ENCODE results near the gene TTPAL. TPM values are rescaled to one million over a fixed set of nuclear protein-coding genes. Genes with fewer than 3 reads are reported as not detected.

TTPAL gene
- polyA plus RNA-seq, 1 of the 3 experiments (the other 2 are of a cell fraction), result 5.7 TPM

DNA sequence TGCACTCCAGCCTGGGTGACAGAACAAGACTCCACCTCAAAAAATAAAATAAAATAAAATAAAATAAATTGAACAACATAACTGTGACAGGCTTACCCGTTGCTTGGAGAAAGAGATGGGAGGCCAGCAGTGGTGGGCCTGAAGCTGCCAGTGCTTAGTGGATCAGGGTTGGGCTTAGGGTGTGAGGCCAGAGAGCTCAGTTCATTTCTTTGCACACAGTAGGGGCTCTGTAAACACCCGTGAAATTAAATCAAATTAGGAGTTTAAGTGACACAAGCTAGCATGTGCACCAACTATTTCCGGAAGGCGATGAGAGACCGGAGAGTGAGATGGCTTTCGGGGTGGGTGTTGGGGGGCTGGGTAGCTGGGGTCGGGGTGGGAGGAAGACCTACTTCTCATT lies 25.8 kb upstream of the TTPAL start:
- Histone ChIP-seq H3K9ac (no peak overlapping the region), H3K9me2 (no peaks in the 10 kb centered on the region), H3K4me2 (no peak overlapping the region), H3F3A (replicated peaks; ENCODE audit: insufficient read depth) (no peaks in the 10 kb centered on the region), H2AFZ (ENCODE audit: low read depth) (no peak overlapping the region), H3K27ac (ENCODE audit: low read depth in 2 of 2, low read length in 1 of 2) (no peak overlapping the region), H3K79me2 (ENCODE audit: insufficient read depth) (no peaks in the 10 kb centered on the region), H4K20me1 (ENCODE audit: insufficient read depth) (no peaks in the 10 kb centered on the region), H3K9me3 (no peaks in the 10 kb centered on the region), H3K27me3 (ENCODE audit: insufficient read depth) (no peaks in the 10 kb centered on the region), H3K36me3 (replicated peaks in 1 of 2; ENCODE audit: control insufficient read depth in 1 of 2, insufficient read depth in 2 of 2, low read length in 1 of 2) (no peaks in the 10 kb centered on the region), H3K4me1 (ENCODE audit: control insufficient read depth in 1 of 2, insufficient read depth in 2 of 2, low read depth in 1 of 2, low read length in 1 of 2) (no peaks in the 10 kb centered on the region), H3K4me3 (ENCODE audit: low read depth in 2 of 2, low read length in 1 of 2) (no peak overlapping the region)
- no peak for DNase-seq
- TF ChIP-seq USF2 (IDR thresholded peaks at IDR 0.05; ENCODE audit: borderline replicate concordance, low read depth, low read length) (no peak), EP300 (IDR thresholded peaks at IDR 0.05; ENCODE audit: borderline replicate concordance in 1 of 2, low read depth in 1 of 2, low read length in 1 of 2) (no peak), TAF1 (IDR thresholded peaks at IDR 0.05; ENCODE audit: borderline replicate concordance, low read depth, low read length) (no peak), EZH2phosphoT487 (IDR thresholded peaks at IDR 0.05; ENCODE audit: borderline replicate concordance, low read depth) (no peak), MEF2A (IDR thresholded peaks at IDR 0.05; ENCODE audit: borderline replicate concordance, low read depth) (no peak), YY1 (IDR thresholded peaks at IDR 0.05; ENCODE audit: low read depth) (no peak), NRF1 (IDR thresholded peaks at IDR 0.05; ENCODE audit: low read depth, low read length) (no peak), MXI1 (IDR thresholded peaks at IDR 0.05; ENCODE audit: low read depth, low read length) (no peak), PBX3 (IDR thresholded peaks at IDR 0.05) (no peak), NFIC (IDR thresholded peaks at IDR 0.05; ENCODE audit: borderline replicate concordance) (no peak), RXRA (IDR thresholded peaks at IDR 0.05; ENCODE audit: borderline replicate concordance, low read depth) (no peak)
- TF ChIP-seq, protein P1, sequence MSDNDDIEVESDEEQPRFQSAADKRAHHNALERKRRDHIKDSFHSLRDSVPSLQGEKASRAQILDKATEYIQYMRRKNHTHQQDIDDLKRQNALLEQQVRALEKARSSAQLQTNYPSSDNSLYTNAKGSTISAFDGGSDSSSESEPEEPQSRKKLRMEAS (IDR thresholded peaks at IDR 0.05; ENCODE audit: low read depth), result no peak
- TF ChIP-seq, protein P2, sequence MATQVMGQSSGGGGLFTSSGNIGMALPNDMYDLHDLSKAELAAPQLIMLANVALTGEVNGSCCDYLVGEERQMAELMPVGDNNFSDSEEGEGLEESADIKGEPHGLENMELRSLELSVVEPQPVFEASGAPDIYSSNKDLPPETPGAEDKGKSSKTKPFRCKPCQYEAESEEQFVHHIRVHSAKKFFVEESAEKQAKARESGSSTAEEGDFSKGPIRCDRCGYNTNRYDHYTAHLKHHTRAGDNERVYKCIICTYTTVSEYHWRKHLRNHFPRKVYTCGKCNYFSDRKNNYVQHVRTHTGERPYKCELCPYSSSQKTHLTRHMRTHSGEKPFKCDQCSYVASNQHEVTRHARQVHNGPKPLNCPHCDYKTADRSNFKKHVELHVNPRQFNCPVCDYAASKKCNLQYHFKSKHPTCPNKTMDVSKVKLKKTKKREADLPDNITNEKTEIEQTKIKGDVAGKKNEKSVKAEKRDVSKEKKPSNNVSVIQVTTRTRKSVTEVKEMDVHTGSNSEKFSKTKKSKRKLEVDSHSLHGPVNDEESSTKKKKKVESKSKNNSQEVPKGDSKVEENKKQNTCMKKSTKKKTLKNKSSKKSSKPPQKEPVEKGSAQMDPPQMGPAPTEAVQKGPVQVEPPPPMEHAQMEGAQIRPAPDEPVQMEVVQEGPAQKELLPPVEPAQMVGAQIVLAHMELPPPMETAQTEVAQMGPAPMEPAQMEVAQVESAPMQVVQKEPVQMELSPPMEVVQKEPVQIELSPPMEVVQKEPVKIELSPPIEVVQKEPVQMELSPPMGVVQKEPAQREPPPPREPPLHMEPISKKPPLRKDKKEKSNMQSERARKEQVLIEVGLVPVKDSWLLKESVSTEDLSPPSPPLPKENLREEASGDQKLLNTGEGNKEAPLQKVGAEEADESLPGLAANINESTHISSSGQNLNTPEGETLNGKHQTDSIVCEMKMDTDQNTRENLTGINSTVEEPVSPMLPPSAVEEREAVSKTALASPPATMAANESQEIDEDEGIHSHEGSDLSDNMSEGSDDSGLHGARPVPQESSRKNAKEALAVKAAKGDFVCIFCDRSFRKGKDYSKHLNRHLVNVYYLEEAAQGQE (IDR thresholded peaks at IDR 0.05; ENCODE audit: low read depth, low read length), result no peak
- TF ChIP-seq, protein P3, sequence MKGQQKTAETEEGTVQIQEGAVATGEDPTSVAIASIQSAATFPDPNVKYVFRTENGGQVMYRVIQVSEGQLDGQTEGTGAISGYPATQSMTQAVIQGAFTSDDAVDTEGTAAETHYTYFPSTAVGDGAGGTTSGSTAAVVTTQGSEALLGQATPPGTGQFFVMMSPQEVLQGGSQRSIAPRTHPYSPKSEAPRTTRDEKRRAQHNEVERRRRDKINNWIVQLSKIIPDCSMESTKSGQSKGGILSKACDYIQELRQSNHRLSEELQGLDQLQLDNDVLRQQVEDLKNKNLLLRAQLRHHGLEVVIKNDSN (IDR thresholded peaks at IDR 0.05; ENCODE audit: borderline replicate concordance, low read depth), result no peak
- ChIA-PET CTCF (interaction anchor here (0.9 to 2.1 kb wide), 5 partner anchors 10 to 333 kb away, joined by 3 to 6 read pairs (median 5); no protein-coding TSS in a partner anchor), POLR2A (no interaction called here)
- WGBS (ENCODE audit: low lambda C conversion rate), result 70% methylated on average over 7 of the region's 7 CpGs
